GM23248 (cell line): ENCODE results near the gene ESYT2. TPM values are rescaled to one million over a fixed set of nuclear protein-coding genes. Genes with fewer than 3 reads are reported as not detected.

Experiments used
- DNase-seq: peaks from one replicate; pipeline ENCODE4 v3.0.0-alpha.2; 2015
- H2AFZ ChIP-seq: fragments of 200-600 bp; sonication (generic); 2 replicates; pipeline ENCODE4 v1.6.1; 2016; ENCODE audit warnings: antibody characterized with exemption
- H3F3A ChIP-seq: fragments of 200-600 bp; sonication (generic); 2 replicates; pipeline ENCODE4 v1.6.1; 2016; ENCODE audit warnings: mild to moderate bottlenecking, antibody characterized with exemption, mixed run types; ENCODE audit not compliant: insufficient read depth
- H3K27ac ChIP-seq: fragments of 200-600 bp; sonication (generic); 2 replicates; pipeline ENCODE4 v1.5.1; 2016; ENCODE audit warnings: mild to moderate bottlenecking
- H3K27me3 ChIP-seq: fragments of 200-600 bp; sonication (generic); replicated peaks from 2 replicates; pipeline ENCODE4 v1.6.1; 2016; ENCODE audit warnings: mild to moderate bottlenecking; ENCODE audit not compliant: insufficient read depth
- H3K36me3 ChIP-seq: fragments of 200-600 bp; sonication (generic); 2 replicates; pipeline ENCODE4 v1.6.1; 2016; ENCODE audit warnings: low read depth, mild to moderate bottlenecking
- H3K4me1 ChIP-seq: fragments of 200-600 bp; sonication (generic); 2 replicates; pipeline ENCODE4 v1.6.1; 2016; ENCODE audit warnings: mild to moderate bottlenecking; ENCODE audit not compliant: insufficient read depth
- H3K4me2 ChIP-seq: fragments of 200-600 bp; sonication (generic); one replicate; pipeline ENCODE4 v1.6.1; 2016; ENCODE audit warnings: mild to moderate bottlenecking; ENCODE audit not compliant: unreplicated experiment
- H3K4me3 ChIP-seq: fragments of 200-600 bp; sonication (generic); 2 replicates; pipeline ENCODE4 v1.5.1; 2016; ENCODE audit warnings: mild to moderate bottlenecking
- H3K79me2 ChIP-seq: fragments of 200-600 bp; sonication (generic); 2 replicates; pipeline ENCODE4 v1.6.1; 2016; ENCODE audit warnings: mild to moderate bottlenecking; ENCODE audit not compliant: insufficient read depth
- H3K9ac ChIP-seq: fragments of 200-600 bp; sonication (generic); 2 replicates; pipeline ENCODE4 v1.6.1; 2016; ENCODE audit warnings: mild to moderate bottlenecking
- H3K9me2 ChIP-seq: fragments of 200-600 bp; sonication (generic); 2 replicates; pipeline ENCODE4 v1.6.1; 2016; ENCODE audit warnings: mixed run types, mild to moderate bottlenecking, moderate library complexity; ENCODE audit not compliant: insufficient read depth
- H3K9me3 ChIP-seq: fragments of 200-600 bp; sonication (generic); one replicate; pipeline ENCODE4 v1.6.1; 2017; ENCODE audit warnings: low read depth
- H4K20me1 ChIP-seq: fragments of 200-600 bp; sonication (generic); 2 replicates; pipeline ENCODE4 v1.6.0; 2016; ENCODE audit not compliant: insufficient read depth
- EZH2 ChIP-seq: fragments of 200-600 bp; sonication (generic); IDR thresholded peaks from 2 replicates; pipeline ENCODE4 v1.6.1; 2018; ENCODE audit warnings: antibody characterized with exemption, mild to moderate bottlenecking; ENCODE audit not compliant: insufficient read depth, poor library complexity, severe bottlenecking
- EZH2phosphoT487 ChIP-seq: fragments of 200-600 bp; sonication (generic); IDR thresholded peaks from 2 replicates; pipeline ENCODE4 v1.6.1; 2018; ENCODE audit warnings: antibody characterized with exemption, moderate library complexity, mild to moderate bottlenecking, low read depth; ENCODE audit not compliant: insufficient read depth
- WGBS, 2 experiments: methylation state at CpG; one replicate each; pipeline ENCODE4 v1.1.6; 2015 to 2017; ENCODE audit warnings: low lambda C conversion rate in 2 of 2, low coverage in 1 of 2; ENCODE audit errors: missing lambda C conversion rate in 2 of 2; 5-methylcytosine and 5-hydroxymethylcytosine counted together
- in situ Hi-C: fragments of 300-500 bp; cut with MboI; formaldehyde crosslinking; loops from 2 replicates; pipeline ENCODE4 v1.15.0; 2020
- polyA plus RNA-seq: library from polyadenylated mRNA; unstranded; fragments of >200 nt; fragmentation: Nextera tagmentation; extraction: Ambion mirVana; gene quantifications from 2 replicates; pipeline ENCODE4 v1.2.1, GENCODE V29; 2016
- total RNA-seq: library from RNA; depleted of rRNA; stranded (reverse); fragments of >200 nt; shearing (Covaris generic); gene quantifications from 2 replicates; pipeline ENCODE4 v1.2.3, GENCODE V29; 2014

Gene ESYT2
- total and polyA plus RNA-seq, 2 experiments from 2014 or later: 49.9 to 129 TPM

GRCh38 chr7:158849442-158849767 lies 20.1 kb upstream of the ESYT2 start:
- no peaks in the 10 kb centered on the region for H3K36me3 ChIP-seq
- no peaks in the 10 kb centered on the region for H3K9me2 ChIP-seq
- no peak overlapping the region for H3K27ac ChIP-seq
- 64 to 76% methylated on average over 5 of the region's 5 CpGs for WGBS, 2 experiments
- no peaks in the 10 kb centered on the region for H3K27me3 ChIP-seq
- no peaks in the 10 kb centered on the region for H3K9me3 ChIP-seq
- no peaks in the 10 kb centered on the region for H3F3A ChIP-seq
- TF ChIP-seq EZH2phosphoT487 (no peak), EZH2 (no peak)
- H3K4me1 ChIP-seq: peaks cover 11% of the 10 kb centered on the region
- no peaks in the 10 kb centered on the region for H3K79me2 ChIP-seq
- H3K4me2 ChIP-seq: no peak overlapping the region
- no peak for DNase-seq
- no peak overlapping the region for H3K9ac ChIP-seq
- no peak overlapping the region for H2AFZ ChIP-seq
- in situ Hi-C loops: no loop called here
- H4K20me1 ChIP-seq: no peaks in the 10 kb centered on the region
- H3K4me3 ChIP-seq: no peak overlapping the region

DNA sequence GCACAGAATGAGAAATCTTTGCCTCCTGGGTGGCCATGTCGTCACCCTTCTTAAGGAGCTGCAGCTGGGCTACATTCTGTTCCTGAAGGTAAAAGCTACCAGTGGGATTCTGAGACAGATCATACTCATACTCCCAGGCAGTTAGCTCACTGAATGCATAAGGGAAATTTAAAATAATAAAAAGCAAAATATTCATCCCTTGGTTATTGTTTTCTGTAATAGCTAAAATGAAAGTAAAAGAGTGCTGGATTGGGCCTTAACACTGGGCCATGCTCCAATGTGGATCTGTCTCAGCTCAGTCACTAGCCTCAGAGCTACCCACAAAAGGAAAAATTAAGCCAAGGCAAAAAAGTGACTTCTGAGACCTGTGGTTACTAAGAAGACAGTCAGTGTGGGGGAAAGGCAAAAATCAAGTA lies 18.1 kb upstream of the ESYT2 start:
- WGBS, 2 experiments: 5% methylated on average over 1 of the region's 1 CpG
- Histone ChIP-seq H3K4me1 (peaks cover 11% of the 10 kb centered on the region), H4K20me1 (no peaks in the 10 kb centered on the region), H3K36me3 (no peaks in the 10 kb centered on the region), H3F3A (no peaks in the 10 kb centered on the region), H3K9ac (peak overlapping the region; percentile 73), H3K27ac (peak overlapping the region; percentile 69), H3K9me2 (no peaks in the 10 kb centered on the region), H3K9me3 (no peaks in the 10 kb centered on the region), H3K4me3 (peak overlapping the region; percentile 66), H3K79me2 (no peaks in the 10 kb centered on the region), H3K4me2 (peak overlapping the region; percentile 85), H3K27me3 (no peaks in the 10 kb centered on the region), H2AFZ (peak overlapping the region; percentile 84)
- DNase-seq: peak; percentile 71
- in situ Hi-C loops: no loop called here
- TF ChIP-seq EZH2phosphoT487 (no peak), EZH2 (no peak)

- H3K9me2 ChIP-seq: no peaks in the 10 kb centered on the region
- TF ChIP-seq EZH2phosphoT487 (no peak), EZH2 (no peak)
- H3K4me1 ChIP-seq: peaks cover 11% of the 10 kb centered on the region
- no peaks in the 10 kb centered on the region for H4K20me1 ChIP-seq
- H3K36me3 ChIP-seq: no peaks in the 10 kb centered on the region
- H3K4me2 ChIP-seq: no peak overlapping the region
- no peaks in the 10 kb centered on the region for H3K27me3 ChIP-seq
- peak overlapping the region; percentile 84; the same call in 1 of the 2 replicates for H2AFZ ChIP-seq
- DNase-seq: no peak
- no peak overlapping the region for H3K4me3 ChIP-seq
- H3K9ac ChIP-seq: no peak overlapping the region
- in situ Hi-C loops: no loop called here
- no peaks in the 10 kb centered on the region for H3K9me3 ChIP-seq
- H3K79me2 ChIP-seq: no peaks in the 10 kb centered on the region
- no peaks in the 10 kb centered on the region for H3F3A ChIP-seq
- no peak overlapping the region for H3K27ac ChIP-seq
Observed at GRCh38 chr7:158846304-158846703, 17.0 kb upstream of the ESYT2 start.

DNA sequence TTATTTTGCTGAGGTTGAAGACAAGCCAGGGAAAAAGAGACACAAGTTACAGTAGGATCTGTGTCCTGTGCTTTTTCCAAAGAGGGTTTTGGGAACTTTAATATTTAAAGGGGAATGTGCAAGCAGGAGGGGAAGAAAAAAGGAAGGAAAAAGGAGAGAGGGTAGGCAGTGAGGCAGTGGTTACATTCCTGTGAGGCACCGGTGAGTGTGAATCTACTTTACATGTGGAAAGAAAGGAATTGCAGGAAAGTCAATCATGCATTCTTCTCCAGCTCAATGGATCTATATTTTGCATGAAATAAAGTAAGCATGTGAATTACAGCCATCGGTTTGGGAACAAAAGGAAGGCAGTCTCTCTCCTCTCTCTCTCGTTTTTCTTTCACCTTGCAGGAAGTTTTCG lies 14.5 kb upstream of the ESYT2 start:
- TF ChIP-seq EZH2 (no peak), EZH2phosphoT487 (no peak)
- 44 to 51% methylated on average over 4 of the region's 4 CpGs for WGBS, 2 experiments
- DNase-seq: no peak
- H2AFZ ChIP-seq: peak overlapping the region; percentile 30; the same call in 1 of the 2 replicates
- no peaks in the 10 kb centered on the region for H3F3A ChIP-seq
- in situ Hi-C loops: no loop called here
- H3K9me3 ChIP-seq: no peaks in the 10 kb centered on the region
- H3K9ac ChIP-seq: no peak overlapping the region
- no peak overlapping the region for H3K4me2 ChIP-seq
- no peak overlapping the region for H3K4me3 ChIP-seq
- H3K27me3 ChIP-seq: no peaks in the 10 kb centered on the region
- no peaks in the 10 kb centered on the region for H4K20me1 ChIP-seq
- H3K79me2 ChIP-seq: no peaks in the 10 kb centered on the region
- H3K36me3 ChIP-seq: no peaks in the 10 kb centered on the region
- H3K9me2 ChIP-seq: no peaks in the 10 kb centered on the region
- H3K27ac ChIP-seq: no peak overlapping the region
- peaks cover 11% of the 10 kb centered on the region for H3K4me1 ChIP-seq

- WGBS, 2 experiments: 75 to 81% methylated on average over 4 of the region's 4 CpGs
- in situ Hi-C loops: no loop called here
Observed at GRCh38 chr7:158842486-158842885, 13.2 kb upstream of the ESYT2 start.

More at GRCh38 chr7:158842486-158842885, 13.2 kb upstream of the ESYT2 start:
- no peak overlapping the region for H2AFZ ChIP-seq
- H3K4me2 ChIP-seq: no peak overlapping the region
- H3K36me3 ChIP-seq: no peaks in the 10 kb centered on the region
- H3F3A ChIP-seq: no peaks in the 10 kb centered on the region
- no peak overlapping the region for H3K27ac ChIP-seq
- no peak overlapping the region for H3K9ac ChIP-seq
- H3K9me3 ChIP-seq: no peaks in the 10 kb centered on the region
- no peak for DNase-seq
- H3K4me3 ChIP-seq: no peak overlapping the region
- TF ChIP-seq EZH2phosphoT487 (no peak), EZH2 (no peak)
- H3K9me2 ChIP-seq: no peaks in the 10 kb centered on the region
- 0 out of 2 replicates have a peak, but pooled peaks cover 5% of the 10 kb centered on the region for H3K4me1 ChIP-seq
- H3K27me3 ChIP-seq: no peaks in the 10 kb centered on the region
- no peaks in the 10 kb centered on the region for H3K79me2 ChIP-seq
- no peaks in the 10 kb centered on the region for H4K20me1 ChIP-seq
